ENCODE data around the gene ARHGDIB. TPM values are rescaled to one million over a fixed set of nuclear protein-coding genes. Genes with fewer than 3 reads are reported as not detected.

The ARHGDIB gene
- total RNA-seq, 1 donor from 2014 or later = 10.4 TPM

DNA sequence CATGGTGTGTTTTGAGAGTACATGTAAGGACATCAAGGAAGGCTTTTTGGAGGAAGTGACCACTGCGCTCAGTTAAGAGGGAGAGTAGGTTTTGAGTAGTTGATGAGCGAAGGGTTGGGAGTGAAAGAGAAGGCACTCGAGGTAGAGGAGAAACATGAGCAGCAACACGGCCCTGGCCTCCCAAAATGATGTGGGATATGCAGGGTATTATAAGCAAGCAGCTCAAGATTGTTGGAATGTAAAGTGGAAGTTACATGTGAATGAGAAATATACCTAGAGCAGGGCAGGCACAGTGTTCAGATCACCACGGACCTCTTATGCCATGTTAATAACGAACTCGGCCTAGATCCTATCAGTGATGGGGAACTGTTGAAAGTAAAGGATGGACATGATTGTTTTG, 2.1 kb upstream of the ARHGDIB start:
- Histone ChIP-seq H3K4me3 (ENCODE audit: low read depth, low read length) (no peak overlapping the region), H3K36me3 (ENCODE audit: control insufficient read depth, insufficient read depth, low read length) (no peaks in the 10 kb centered on the region), H3K27me3 (ENCODE audit: control insufficient read depth, insufficient read depth, low read length) (no peaks in the 10 kb centered on the region)
- TF ChIP-seq, protein P1, sequence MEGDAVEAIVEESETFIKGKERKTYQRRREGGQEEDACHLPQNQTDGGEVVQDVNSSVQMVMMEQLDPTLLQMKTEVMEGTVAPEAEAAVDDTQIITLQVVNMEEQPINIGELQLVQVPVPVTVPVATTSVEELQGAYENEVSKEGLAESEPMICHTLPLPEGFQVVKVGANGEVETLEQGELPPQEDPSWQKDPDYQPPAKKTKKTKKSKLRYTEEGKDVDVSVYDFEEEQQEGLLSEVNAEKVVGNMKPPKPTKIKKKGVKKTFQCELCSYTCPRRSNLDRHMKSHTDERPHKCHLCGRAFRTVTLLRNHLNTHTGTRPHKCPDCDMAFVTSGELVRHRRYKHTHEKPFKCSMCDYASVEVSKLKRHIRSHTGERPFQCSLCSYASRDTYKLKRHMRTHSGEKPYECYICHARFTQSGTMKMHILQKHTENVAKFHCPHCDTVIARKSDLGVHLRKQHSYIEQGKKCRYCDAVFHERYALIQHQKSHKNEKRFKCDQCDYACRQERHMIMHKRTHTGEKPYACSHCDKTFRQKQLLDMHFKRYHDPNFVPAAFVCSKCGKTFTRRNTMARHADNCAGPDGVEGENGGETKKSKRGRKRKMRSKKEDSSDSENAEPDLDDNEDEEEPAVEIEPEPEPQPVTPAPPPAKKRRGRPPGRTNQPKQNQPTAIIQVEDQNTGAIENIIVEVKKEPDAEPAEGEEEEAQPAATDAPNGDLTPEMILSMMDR (IDR thresholded peaks at IDR 0.05; ENCODE audit: insufficient read depth, low read length, poor library complexity, severe bottlenecking) = no peak
- no peak for DNase-seq (ENCODE audit: low read depth)

DNA sequence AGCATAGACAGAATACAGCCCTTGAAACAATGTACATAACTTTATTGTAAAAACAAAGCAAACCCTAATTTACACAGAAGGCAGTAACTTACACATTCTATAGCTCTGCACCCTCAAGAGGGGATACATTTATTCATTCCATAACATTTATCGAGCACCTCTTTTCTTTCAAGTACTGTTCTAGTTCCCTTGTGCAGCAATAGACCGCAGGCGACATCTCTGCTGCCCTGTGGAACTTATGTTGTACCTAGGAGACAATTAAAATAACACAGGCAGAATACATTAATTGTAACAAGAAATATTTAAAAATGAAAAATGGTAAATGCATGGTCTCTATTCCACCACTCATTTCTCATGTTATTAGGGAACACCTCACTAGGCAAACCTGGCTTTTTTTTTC, 1.4 kb upstream of the ARHGDIB start:
- no peak for DNase-seq (ENCODE audit: low read depth)
- TF ChIP-seq, protein P1 (IDR thresholded peaks at IDR 0.05; ENCODE audit: insufficient read depth, low read length, poor library complexity, severe bottlenecking) = no peak
- H3K27me3 ChIP-seq (ENCODE audit: control insufficient read depth, insufficient read depth, low read length) = no peaks in the 10 kb centered on the region
- no peak overlapping the region for H3K4me3 ChIP-seq (ENCODE audit: low read depth, low read length)
- no peaks in the 10 kb centered on the region for H3K36me3 ChIP-seq (ENCODE audit: control insufficient read depth, insufficient read depth, low read length)

DNA sequence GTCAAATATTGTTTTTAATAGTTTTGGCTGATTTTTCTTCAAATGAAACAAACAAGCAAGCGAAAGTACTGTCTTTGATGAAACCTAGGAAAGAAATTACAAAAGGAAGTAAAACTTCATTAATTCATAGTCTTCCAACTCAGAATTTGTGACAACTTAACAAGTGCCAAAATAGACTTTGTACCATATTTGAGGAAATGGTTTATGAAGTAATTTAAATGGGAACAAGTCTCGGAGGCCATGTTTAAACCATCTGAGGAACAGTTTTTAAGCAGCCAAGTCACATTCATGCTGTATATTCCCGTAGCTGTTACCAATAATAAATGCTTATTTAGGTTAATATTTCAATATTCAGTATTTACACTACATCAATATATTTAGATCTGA, 745 bp upstream of the ARHGDIB start:
- no peaks in the 10 kb centered on the region for H3K36me3 ChIP-seq (ENCODE audit: control insufficient read depth, insufficient read depth, low read length)
- H3K4me3 ChIP-seq (ENCODE audit: low read depth, low read length) = no peak overlapping the region
- DNase-seq (ENCODE audit: low read depth) = no peak
- no peaks in the 10 kb centered on the region for H3K27me3 ChIP-seq (ENCODE audit: control insufficient read depth, insufficient read depth, low read length)
- TF ChIP-seq, protein P1 (IDR thresholded peaks at IDR 0.05; ENCODE audit: insufficient read depth, low read length, poor library complexity, severe bottlenecking) = no peak

DNA sequence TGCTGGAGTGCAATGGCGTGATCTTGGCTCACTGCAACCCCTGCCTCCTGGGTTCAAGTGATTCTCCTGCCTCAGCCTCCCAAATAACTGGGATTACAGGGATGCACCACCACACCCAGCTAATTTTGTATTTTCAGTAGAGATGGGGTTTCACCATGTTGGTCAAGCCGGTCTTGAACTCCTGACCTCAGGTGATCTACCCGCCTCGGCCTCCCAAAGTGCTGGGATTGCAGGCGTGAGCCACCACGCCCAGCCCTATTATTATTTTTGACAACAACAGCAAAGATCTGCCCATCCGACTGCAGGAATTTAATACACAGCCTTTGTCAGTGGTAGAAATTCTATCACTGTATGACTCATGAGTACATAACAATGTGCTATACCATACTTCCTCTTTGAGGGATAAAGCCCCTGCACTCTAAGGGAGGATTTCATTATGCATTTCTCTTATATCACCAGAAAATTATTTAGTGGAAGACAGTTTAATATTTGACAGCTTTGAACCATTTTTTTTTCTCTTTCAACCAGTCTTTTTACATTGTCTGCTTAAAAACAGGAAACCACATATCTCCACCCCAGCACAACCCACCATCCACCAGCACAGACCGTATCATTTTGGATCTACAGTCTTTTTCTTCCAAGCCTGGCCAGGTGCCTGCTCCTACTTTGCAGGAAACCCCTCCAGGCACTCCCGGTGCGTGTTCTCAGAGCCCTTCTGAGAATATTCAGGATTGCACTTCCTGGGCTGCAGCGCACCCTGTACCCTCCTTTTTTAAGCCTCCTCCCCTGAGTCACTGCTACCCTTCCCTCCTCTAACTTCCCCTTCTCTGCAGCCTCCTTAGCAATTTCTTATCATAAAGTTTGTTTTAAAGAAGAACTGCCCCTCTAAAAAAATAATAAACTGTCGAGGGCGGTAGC, 594 bp downstream of the ARHGDIB start:
- TF ChIP-seq, protein P1 (IDR thresholded peaks at IDR 0.05; ENCODE audit: insufficient read depth, low read length, poor library complexity, severe bottlenecking) = no peak
- no peaks in the 10 kb centered on the region for H3K36me3 ChIP-seq (ENCODE audit: control insufficient read depth, insufficient read depth, low read length)
- no peak overlapping the region for H3K4me3 ChIP-seq (ENCODE audit: low read depth, low read length)
- DNase-seq (ENCODE audit: low read depth) = no peak
- H3K27me3 ChIP-seq (ENCODE audit: control insufficient read depth, insufficient read depth, low read length) = no peaks in the 10 kb centered on the region

DNA sequence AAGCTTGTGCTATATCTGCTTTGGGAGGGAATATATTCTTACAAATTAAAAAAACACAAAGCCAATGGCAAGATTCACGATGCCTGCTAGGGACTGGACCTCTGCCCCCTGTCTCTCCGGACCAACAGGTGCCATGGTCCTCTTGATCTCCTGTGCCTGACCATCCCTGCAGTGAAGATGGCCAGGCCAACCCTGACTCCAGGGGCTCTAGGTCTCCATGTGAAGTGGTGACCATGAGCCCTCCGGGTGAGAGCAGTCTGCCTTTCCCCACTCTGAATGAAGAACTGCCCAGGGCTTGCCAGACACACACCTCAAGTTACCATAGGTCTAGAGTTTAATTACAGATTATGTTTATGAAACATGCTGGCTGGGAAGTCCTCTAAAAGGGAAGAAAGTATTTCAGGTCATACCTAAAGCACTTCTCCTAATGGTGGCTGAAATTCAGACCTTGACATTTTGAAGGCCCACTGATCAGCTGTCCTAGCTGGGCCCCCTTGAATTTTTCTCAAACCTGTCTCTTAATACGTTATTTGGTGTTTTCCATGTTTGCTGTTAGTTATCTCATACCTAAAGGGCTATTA, 1.4 kb downstream of the ARHGDIB start:
- no peaks in the 10 kb centered on the region for H3K36me3 ChIP-seq (ENCODE audit: control insufficient read depth, insufficient read depth, low read length)
- no peak overlapping the region for H3K4me3 ChIP-seq (ENCODE audit: low read depth, low read length)
- H3K27me3 ChIP-seq (ENCODE audit: control insufficient read depth, insufficient read depth, low read length) = no peaks in the 10 kb centered on the region
- DNase-seq (ENCODE audit: low read depth) = no peak
- TF ChIP-seq, protein P1 (IDR thresholded peaks at IDR 0.05; ENCODE audit: insufficient read depth, low read length, poor library complexity, severe bottlenecking) = no peak

Measured in kidney epithelial cell (primary cell).